T-helper 2 cell treated with Interferon-gamma antibody and Interleukin-4, amounts not matched to agents 5 μg/mL and 100 μg/mL, for 36 hours (primary cell): ENCODE results near the gene CRYM.
"Not testable (repeated sequence)": the region's sequence is repeated elsewhere in the genome, so short reads cannot be mapped to it uniquely, and the experiment has no call there.

Experiments
- DNase-seq: peaks from one replicate; pipeline ENCODE4 v3.0.0; 2021; ENCODE audit warnings: low spot score
- H3K27ac Mint-ChIP-seq: one replicate; pipeline ENCODE4 v1.8.0; 2021; ENCODE audit warnings: mild to moderate bottlenecking, mixed read lengths
- H3K27me3 Mint-ChIP-seq: one replicate; pipeline ENCODE4 v1.8.0; 2021; ENCODE audit warnings: low read depth, mixed read lengths
- H3K36me3 Mint-ChIP-seq: one replicate; pipeline ENCODE4 v1.8.0; 2021; ENCODE audit warnings: low read depth, mixed read lengths
- H3K4me1 Mint-ChIP-seq: one replicate; pipeline ENCODE4 v1.8.0; 2021; ENCODE audit warnings: low read depth, mixed read lengths
- H3K4me3 Mint-ChIP-seq: one replicate; pipeline ENCODE4 v1.8.0; 2022; ENCODE audit warnings: mild to moderate bottlenecking, moderate library complexity, mixed read lengths
- H3K9me3 Mint-ChIP-seq: one replicate; pipeline ENCODE4 v1.8.0; 2021; ENCODE audit warnings: mixed read lengths

CRYM gene

DNA sequence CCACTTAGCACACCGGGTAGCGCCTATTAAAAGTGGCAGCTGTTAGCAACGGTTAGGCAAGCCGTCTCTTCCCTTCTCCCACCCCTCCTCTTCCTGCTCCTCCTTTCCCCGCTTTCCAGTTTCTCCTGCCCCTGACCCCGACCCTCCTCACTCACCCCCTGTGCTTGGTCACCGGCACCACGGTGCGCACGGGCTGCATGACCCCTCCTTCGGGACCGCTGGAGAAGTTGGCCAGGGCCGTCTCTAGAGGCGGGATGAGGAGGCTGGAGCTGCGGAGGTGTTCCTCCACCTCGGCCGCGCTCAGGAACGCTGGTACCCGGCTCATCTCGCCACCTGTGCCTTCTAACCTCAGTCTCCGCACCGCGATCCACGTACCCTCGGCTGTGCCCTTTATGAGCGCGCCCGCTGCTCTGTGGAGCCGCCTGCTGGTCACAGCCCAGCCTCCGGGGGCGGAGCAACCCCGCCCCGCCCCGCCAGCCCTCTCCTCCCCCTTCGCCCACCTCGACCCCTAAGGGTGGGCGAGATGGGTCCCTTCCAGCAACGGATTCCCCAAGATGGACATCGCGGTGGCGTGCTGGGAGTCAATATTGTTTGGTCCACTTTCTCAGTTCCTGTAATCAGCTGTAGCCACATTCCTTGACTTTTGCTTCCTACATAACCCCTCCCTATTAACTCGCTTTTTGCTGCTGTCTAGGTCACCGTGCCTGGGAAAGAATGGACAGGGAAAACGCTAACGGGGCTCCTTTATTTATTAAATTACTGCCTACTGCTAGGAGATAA lies at the start of gene CRYM:
Gene CRYM, minus strand, starts transcription at position 364 of the 780 bp plus-strand sequence. Its CDS starts 39 bp downstream, at position 325.
- peak; percentile 29 for DNase-seq
- H3K36me3 Mint-ChIP-seq = no peaks in the 10 kb centered on the region
- no peaks in the 10 kb centered on the region for H3K9me3 Mint-ChIP-seq
- no peak within 1 kb of the TSS for H3K27ac Mint-ChIP-seq
- H3K4me1 Mint-ChIP-seq = no peaks in the 10 kb centered on the region
- H3K27me3 Mint-ChIP-seq = peaks cover 74% of the 10 kb centered on the region
- H3K4me3 Mint-ChIP-seq = peak within 1 kb of the TSS; percentile 51

DNA sequence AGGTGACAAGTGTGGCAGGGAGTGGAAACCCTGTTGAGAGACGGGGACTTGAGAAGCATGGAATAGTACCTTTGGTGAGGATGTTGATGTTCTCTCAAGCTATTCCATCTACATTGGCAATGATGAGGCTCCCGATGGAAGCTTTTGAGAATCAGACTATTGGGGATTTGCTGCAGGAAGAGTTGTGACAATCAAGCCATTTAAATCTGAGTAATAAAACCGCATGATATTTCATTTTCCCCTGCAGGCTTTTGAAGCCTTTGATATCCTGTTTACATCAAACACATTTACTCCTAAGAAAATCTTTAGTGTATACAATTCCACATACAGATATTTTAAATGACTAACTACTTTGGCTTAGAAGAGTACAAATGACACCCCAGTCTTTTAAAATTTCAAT lies 49.0 kb upstream of the CRYM start:
- H3K27ac Mint-ChIP-seq = no peak overlapping the region
- H3K9me3 Mint-ChIP-seq = peaks cover 6% of the 10 kb centered on the region
- no peak for DNase-seq
- no peaks in the 10 kb centered on the region for H3K36me3 Mint-ChIP-seq
- H3K4me1 Mint-ChIP-seq = no peaks in the 10 kb centered on the region
- peaks cover 14% of the 10 kb centered on the region for H3K27me3 Mint-ChIP-seq
- no peak overlapping the region for H3K4me3 Mint-ChIP-seq

DNA sequence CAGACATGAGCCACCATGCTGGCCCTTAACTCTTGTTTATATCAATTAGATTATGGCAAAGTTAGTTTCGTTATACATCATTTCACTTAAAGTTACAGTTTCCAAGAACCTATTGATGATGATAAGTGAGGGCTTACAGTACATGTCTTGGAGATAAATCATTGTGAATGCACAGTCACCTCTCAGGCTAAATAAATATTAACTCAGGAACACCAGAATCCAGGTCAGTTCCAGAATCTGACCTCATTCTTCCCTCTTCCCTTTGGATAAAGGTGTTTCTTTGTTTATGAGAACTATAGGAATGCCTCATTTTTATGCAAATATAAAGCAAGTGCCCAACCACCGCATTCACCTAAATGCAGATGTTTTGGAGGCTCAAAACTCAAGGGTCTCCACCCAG lies 48.4 kb upstream of the CRYM start:
- Mint-ChIP-seq H3K4me1 (no peaks in the 10 kb centered on the region), H3K36me3 (no peaks in the 10 kb centered on the region), H3K27me3 (peaks cover 12% of the 10 kb centered on the region), H3K4me3 (no peak overlapping the region), H3K27ac (no peak overlapping the region), H3K9me3 (peaks cover 6% of the 10 kb centered on the region)
- DNase-seq = no peak

DNA sequence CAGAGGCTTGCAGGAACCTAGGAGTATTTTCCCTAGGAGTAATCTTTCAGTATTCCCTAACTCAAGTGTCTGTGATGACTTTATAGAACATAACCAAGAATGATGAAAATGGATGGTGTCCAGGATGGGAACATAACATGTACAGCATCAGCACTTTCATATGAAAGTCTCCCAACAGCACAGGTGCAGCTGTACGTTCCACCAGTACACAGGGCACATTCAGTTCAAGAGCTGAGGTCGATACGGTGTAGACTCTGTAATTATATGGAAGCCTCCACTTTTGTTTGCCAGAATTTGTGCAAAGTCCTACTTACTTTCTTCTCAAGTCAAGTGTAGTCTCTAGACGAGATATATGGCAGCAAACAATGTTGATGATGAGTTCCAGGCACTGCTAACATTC lies 46.2 kb upstream of the CRYM start:
- H3K36me3 Mint-ChIP-seq = no peaks in the 10 kb centered on the region
- H3K27ac Mint-ChIP-seq = no peak overlapping the region
- peaks cover 8% of the 10 kb centered on the region for H3K27me3 Mint-ChIP-seq
- no peak for DNase-seq
- H3K4me3 Mint-ChIP-seq = no peak overlapping the region
- H3K9me3 Mint-ChIP-seq = peaks cover 6% of the 10 kb centered on the region
- no peaks in the 10 kb centered on the region for H3K4me1 Mint-ChIP-seq

DNA sequence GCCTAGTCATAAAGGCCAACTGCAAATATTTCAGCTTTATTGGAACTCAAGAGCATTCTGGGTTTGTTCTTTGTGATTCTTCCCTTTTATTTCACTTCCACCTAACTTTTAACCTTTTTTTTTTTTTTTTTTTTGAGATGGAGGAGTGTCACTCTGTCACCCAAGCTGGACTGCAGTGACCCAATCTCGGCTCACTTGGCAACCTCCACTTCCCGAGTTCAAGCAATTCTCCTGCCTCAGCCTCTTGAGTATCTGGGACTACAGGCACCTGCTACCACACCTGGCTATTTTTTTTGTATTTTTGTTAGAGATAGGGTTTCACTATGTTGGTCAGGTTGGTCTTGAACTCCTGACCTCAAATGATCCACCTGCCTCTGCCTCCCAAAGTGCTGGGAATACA lies 44.2 kb upstream of the CRYM start:
- H3K9me3 Mint-ChIP-seq, H3K27me3 Mint-ChIP-seq, H3K27ac Mint-ChIP-seq, H3K4me3 Mint-ChIP-seq, H3K36me3 Mint-ChIP-seq, H3K4me1 Mint-ChIP-seq, DNase-seq: not testable (repeated sequence)

DNA sequence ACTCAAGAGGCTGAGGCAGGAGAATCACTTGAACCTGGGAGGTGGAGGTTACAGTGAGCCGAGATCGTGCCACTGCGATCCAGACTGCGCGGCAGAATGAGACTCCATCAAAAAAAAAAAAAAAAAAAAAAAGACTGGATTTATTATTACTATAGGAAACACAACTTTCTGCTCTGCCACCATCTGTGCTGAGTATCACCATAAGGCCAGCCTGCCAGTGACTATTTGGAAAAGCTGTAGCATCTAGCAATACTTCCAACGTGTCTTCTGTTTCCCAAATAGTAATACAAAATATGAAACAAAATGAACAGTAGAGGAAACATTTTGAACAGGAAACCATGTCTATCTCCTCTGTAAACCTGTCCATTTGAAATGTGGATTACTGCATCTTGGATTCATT lies 43.6 kb upstream of the CRYM start:
- Mint-ChIP-seq H3K27me3 (peaks cover 5% of the 10 kb centered on the region), H3K4me3 (no peak overlapping the region), H3K27ac (no peak overlapping the region), H3K4me1 (no peaks in the 10 kb centered on the region), H3K36me3 (no peaks in the 10 kb centered on the region), H3K9me3 (no peaks in the 10 kb centered on the region)
- DNase-seq = no peak

DNA sequence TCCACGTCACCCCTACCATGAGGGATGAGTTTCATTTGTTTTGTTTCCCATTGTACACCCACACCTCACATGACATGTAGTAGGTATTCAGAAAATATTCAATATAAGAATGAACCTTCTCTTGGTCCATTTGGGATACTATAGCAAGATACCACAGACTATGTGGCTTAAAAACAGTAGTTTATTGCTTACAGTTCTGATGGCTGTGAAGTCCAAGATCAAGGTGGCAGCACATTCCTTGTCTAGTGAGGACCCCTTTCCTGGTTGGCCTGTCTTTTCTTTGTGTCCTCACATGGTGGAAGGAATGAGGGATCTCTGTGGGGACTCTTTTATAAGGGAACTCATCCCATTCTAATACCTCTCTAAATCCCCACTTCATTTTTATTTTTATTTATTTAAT lies 36.2 kb upstream of the CRYM start:
- no peaks in the 10 kb centered on the region for H3K36me3 Mint-ChIP-seq
- H3K27me3 Mint-ChIP-seq = peaks cover 10% of the 10 kb centered on the region
- DNase-seq = no peak
- no peaks in the 10 kb centered on the region for H3K9me3 Mint-ChIP-seq
- no peak overlapping the region for H3K27ac Mint-ChIP-seq
- no peaks in the 10 kb centered on the region for H3K4me1 Mint-ChIP-seq
- H3K4me3 Mint-ChIP-seq = no peak overlapping the region

DNA sequence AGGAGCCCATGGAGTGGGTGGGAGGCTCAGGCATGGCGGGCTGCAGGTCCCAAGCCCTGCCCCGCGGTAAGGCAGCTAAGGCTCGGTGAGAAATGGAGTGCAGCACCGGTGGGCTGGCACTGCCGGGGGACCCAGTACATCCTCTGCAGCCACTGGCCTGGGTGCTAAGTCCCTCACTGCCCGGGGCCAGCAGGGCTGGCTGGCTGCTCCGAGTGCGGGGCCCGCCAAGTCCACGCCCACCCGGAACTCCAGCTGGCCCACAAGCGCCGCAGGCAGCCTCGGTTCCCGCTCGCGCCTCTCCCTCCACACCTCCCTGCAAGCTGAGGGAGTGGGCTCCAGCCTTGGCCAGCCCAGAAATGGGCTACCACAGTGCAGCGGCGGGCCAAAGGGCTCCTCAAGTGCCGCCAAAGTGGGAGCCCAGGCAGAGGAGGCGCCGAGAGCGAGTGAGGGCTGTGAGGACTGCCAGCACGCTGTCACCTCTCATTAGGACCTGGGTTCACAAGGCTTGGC lies 34.8 kb upstream of the CRYM start:
- H3K27ac Mint-ChIP-seq, H3K9me3 Mint-ChIP-seq, DNase-seq, H3K4me1 Mint-ChIP-seq, H3K4me3 Mint-ChIP-seq, H3K36me3 Mint-ChIP-seq: not testable (repeated sequence)
- peaks cover 10% of the 10 kb centered on the region for H3K27me3 Mint-ChIP-seq

DNA sequence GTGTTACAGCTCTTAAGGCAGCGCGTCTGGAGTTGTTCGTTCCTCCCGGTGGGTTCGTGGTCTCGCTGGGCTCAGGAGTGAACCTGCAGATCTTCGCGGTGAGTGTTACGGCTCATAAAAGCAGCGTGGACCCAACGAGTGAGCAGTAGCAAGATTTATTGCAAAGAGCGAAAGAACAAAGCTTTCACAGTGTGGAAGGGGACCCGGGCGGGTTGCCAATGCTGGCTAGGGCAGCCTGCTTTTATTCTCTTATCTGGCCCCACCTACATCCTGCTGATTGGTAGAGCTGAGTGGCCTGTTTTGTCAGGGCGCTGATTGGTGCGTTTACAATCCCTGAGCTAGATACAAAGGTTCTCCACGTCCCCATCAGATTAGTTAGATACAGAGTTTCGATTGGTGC lies 34.0 kb upstream of the CRYM start:
- H3K36me3 Mint-ChIP-seq, DNase-seq, H3K4me1 Mint-ChIP-seq, H3K9me3 Mint-ChIP-seq, H3K27ac Mint-ChIP-seq, H3K4me3 Mint-ChIP-seq: not testable (repeated sequence)
- peaks cover 10% of the 10 kb centered on the region for H3K27me3 Mint-ChIP-seq

DNA sequence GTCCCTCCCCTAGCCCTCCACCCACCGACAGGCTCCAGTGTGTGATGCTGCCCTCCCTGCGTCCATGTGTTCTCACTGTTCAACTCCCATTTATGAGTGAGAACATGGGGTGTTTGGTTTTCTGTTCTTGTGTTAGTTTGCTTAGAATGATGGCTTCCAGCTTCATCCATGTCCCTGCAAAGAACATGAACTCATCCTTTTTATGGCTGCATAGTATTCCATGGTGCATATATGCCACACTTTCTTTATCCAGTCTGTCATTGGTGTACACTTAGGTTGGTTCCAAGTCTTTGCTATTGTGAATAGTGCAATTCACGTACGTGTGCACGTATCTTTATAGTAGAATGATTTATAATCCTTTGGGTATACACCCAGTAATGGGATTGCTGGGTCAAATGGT lies 28.6 kb upstream of the CRYM start:
- H3K4me1 Mint-ChIP-seq, H3K4me3 Mint-ChIP-seq, DNase-seq, H3K9me3 Mint-ChIP-seq, H3K27ac Mint-ChIP-seq, H3K36me3 Mint-ChIP-seq: not testable (repeated sequence)
- H3K27me3 Mint-ChIP-seq = peaks cover 39% of the 10 kb centered on the region

DNA sequence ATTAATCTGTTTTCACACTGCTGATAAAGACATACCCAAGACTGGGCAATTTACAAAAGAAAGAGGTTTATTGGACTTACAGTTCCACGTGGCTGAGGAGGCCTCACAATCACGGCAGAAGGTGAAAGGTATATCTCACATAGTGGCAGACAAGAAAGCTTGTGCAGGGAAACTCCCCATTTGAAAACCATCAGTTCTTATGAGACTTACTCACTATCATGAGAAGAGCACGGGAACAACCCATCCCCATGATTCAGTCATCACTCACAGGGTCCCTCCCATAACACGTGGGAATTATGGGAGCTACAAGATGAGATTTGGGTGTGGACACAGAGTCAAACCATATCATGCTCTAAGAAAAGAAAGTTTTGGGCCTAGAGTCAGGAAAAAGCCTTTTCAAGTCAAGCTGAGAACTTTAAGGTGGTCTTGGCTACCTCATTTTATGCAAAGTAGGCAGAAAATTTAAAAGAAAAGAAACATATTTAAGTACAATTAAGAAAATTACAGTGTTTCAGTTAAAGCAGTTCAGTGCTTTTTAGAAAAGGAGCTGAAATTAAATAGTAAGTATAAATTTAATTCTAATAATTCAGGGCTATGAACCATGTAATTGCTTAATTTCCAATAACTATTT lies 24.9 kb upstream of the CRYM start:
- Mint-ChIP-seq H3K4me1 (peaks cover 21% of the 10 kb centered on the region), H3K36me3 (no peaks in the 10 kb centered on the region), H3K9me3 (no peaks in the 10 kb centered on the region), H3K27ac (no peak overlapping the region), H3K4me3 (no peak overlapping the region), H3K27me3 (peaks cover 40% of the 10 kb centered on the region)
- DNase-seq = no peak

DNA sequence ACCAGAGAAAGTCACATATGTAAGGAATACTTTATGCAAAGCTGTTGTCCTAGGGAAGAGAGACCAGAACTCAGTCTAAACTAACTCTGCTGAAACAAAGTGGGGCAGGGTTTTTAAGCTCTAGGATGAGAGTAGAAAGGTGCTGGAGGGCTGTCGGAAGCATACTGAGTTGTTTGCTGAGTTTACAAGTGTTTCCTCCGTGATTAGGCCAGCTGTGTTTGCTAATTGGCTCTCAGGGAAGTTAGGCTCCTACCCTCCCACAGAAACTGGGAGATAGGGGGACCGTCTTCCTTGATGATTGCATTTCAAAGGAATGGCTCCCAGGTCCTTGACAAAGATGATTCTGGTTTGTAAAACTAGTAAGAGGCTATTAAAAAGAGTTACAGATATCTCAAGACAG lies 24.4 kb upstream of the CRYM start:
- H3K27me3 Mint-ChIP-seq = peaks cover 41% of the 10 kb centered on the region
- no peaks in the 10 kb centered on the region for H3K9me3 Mint-ChIP-seq
- H3K4me1 Mint-ChIP-seq = peaks cover 21% of the 10 kb centered on the region
- no peak overlapping the region for H3K27ac Mint-ChIP-seq
- peak overlapping the region; percentile 95 for H3K4me3 Mint-ChIP-seq
- no peaks in the 10 kb centered on the region for H3K36me3 Mint-ChIP-seq
- no peak for DNase-seq

DNA sequence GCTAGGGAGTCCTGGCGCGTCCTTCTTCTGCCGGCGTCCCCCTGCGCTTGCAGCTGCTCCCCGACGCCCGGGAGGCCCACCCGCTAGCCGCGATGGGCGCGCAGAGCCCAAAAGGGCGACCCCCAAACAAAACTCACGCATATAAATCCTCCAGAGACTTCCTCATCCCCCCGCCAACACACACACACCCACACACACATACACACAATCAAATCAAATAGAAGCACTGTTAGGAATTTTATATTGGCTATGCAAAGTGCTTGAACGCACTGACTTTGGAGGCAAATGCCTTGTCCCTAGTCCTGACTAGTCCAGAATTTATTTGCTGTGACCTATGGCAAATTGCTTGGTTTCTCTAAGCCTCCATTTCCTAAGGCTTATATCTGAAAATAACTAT lies 23.8 kb upstream of the CRYM start:
- Mint-ChIP-seq H3K9me3 (no peaks in the 10 kb centered on the region), H3K4me1 (peaks cover 21% of the 10 kb centered on the region), H3K36me3 (no peaks in the 10 kb centered on the region), H3K4me3 (peak overlapping the region; percentile 95), H3K27ac (peak overlapping the region; percentile 2), H3K27me3 (peaks cover 43% of the 10 kb centered on the region)
- no peak for DNase-seq

DNA sequence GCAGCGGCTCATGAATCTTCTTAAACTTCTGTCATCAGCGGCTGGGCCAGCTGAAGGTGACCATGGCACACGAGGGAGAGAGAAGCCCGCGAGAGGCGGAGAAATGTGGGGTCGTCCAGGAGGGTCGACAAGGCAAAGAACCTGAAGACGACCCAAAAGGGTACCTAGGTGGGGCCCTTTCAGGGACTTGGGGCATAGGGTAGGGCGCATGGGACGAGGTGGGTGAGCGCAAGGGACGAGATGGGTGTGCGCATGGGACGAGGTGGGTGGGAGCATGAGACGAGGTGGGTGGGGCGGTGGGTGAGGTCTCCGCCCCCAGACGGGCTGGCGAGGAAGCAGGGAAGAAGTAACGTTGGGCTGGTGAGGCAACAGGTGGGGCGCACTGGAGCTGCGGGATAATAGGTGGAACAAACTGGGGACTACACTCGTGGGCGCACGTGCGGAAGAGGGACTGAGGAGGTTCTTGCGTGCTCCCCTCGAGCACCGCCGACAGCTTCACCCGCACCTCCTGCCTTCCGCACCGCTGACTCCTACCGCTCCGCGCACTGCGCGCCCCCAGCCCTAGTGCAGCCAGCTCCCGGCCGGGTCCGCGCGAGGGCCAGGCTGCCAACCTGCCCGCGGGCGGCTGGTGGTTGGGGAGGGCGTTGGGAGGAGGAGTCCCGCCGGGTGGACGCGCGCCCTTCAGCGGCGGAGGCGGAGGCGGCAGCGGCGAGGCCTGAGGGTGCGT lies 23.2 kb upstream of the CRYM start:
- Mint-ChIP-seq H3K4me3 (peak overlapping the region; percentile 95), H3K27me3 (peaks cover 45% of the 10 kb centered on the region), H3K9me3 (no peaks in the 10 kb centered on the region), H3K36me3 (no peaks in the 10 kb centered on the region), H3K4me1 (peaks cover 21% of the 10 kb centered on the region), H3K27ac (peak overlapping the region; percentile 79)
- DNase-seq = peak; percentile 38
